Measurements from ENCODE around the gene DBN1. TPM values are rescaled to one million over a fixed set of nuclear protein-coding genes. Genes with fewer than 3 reads are reported as not detected.

The DBN1 gene
- total RNA-seq, 2 experiments from 2014 or later, result 101 to 105 TPM

- intact Hi-C loops (cut with micrococcal nuclease), result no loop called here
- TF ChIP-seq, protein P1, sequence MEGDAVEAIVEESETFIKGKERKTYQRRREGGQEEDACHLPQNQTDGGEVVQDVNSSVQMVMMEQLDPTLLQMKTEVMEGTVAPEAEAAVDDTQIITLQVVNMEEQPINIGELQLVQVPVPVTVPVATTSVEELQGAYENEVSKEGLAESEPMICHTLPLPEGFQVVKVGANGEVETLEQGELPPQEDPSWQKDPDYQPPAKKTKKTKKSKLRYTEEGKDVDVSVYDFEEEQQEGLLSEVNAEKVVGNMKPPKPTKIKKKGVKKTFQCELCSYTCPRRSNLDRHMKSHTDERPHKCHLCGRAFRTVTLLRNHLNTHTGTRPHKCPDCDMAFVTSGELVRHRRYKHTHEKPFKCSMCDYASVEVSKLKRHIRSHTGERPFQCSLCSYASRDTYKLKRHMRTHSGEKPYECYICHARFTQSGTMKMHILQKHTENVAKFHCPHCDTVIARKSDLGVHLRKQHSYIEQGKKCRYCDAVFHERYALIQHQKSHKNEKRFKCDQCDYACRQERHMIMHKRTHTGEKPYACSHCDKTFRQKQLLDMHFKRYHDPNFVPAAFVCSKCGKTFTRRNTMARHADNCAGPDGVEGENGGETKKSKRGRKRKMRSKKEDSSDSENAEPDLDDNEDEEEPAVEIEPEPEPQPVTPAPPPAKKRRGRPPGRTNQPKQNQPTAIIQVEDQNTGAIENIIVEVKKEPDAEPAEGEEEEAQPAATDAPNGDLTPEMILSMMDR (IDR thresholded peaks at IDR 0.05), result no peak
- ChIA-PET CTCF (interaction anchor here (0.9 to 1.7 kb wide), 5 partner anchors 8 to 76 kb away, joined by 3 to 7 read pairs (median 3); no protein-coding TSS in a partner anchor), POLR2A (interaction anchor here (22.1 to 22.8 kb wide), 2 partner anchors 9 to 11 kb away, joined by 294 read pairs; partner anchors contain the start of genes DBN1 and PRR7)
- H3K27me3 Mint-ChIP-seq, result no peaks in the 10 kb centered on the region
- peaks cover 18% of the 10 kb centered on the region for H3K4me1 Mint-ChIP-seq (ENCODE audit: low read depth)
- H3K4me3 Mint-ChIP-seq, result no peak overlapping the region
- ATAC-seq, result no peak
- no peak overlapping the region for H3K27ac Mint-ChIP-seq
- H3K36me3 Mint-ChIP-seq (ENCODE audit: low read depth), result peaks cover 61% of the 10 kb centered on the region
- DNase-seq, result no peak
- H3K9me3 Mint-ChIP-seq, result peaks cover 1% of the 10 kb centered on the region
Observed at GRCh38 chr5:177465044-177465443, 8.4 kb downstream of the DBN1 start.

GRCh38 chr5:177462021-177462670 is 11.3 kb downstream of the DBN1 start:
- H3K4me1 Mint-ChIP-seq (ENCODE audit: low read depth), result peaks cover 17% of the 10 kb centered on the region

DNA sequence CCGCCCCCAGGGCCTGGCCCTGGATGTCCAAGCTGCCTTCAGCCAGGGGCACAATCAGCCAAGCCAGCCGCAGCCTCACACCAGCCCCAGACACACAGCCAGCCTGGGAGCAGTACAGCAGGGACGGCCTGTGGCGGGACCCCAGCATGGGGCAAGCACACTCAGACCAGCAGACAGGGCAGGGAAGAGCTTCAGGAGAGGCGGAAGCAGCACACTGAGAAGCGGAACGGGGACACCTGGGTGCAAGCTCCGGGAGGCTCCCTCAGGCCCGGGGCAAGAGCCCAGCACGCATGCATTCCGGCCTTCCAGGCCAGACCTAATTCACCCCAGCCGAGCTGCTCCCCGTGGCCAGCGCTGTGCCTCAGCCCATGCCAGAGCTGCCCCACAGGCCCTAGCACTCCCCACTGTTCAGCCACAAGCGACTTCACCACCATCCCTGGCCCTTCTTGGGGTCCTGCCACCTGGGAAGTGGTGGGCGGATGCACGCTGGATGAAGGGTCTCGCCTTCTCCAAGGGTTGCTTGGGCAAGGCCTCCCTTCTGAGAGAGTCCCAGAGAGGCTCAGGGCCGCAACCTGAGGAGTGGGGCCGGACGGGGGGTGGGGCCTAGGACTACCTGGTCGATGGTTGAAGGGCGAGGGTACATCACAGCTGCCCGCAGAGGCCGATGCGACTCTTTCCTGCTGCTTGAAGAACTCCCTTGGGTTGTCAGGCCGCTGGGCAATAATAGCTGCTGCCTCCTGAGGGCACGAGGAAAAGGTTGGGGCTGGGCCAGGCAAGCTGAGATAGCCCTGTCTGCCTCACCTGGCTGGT is 13.4 kb downstream of the DBN1 start:
- Mint-ChIP-seq H3K9me3 (no peaks in the 10 kb centered on the region), H3K27ac (no peak overlapping the region), H3K4me1 (ENCODE audit: low read depth) (peaks cover 25% of the 10 kb centered on the region), H3K27me3 (no peaks in the 10 kb centered on the region), H3K36me3 (ENCODE audit: low read depth) (peaks cover 29% of the 10 kb centered on the region), H3K4me3 (no peak overlapping the region)
- intact Hi-C loops (cut with micrococcal nuclease), result loop anchor here (5.0 kb wide), 1 partner anchor 37 kb away; the partner anchor contains the start of gene PDLIM7
- CTCF ChIA-PET, result interaction anchor here (0.9 to 1.0 kb wide), 2 partner anchors 69 to 150 kb away, joined by 3 read pairs; no protein-coding TSS in a partner anchor
- no peak for ATAC-seq
- DNase-seq, result no peak
- TF ChIP-seq, protein P1 (IDR thresholded peaks at IDR 0.05), result no peak
- POLR2A ChIA-PET, result interaction anchor here (0.6 to 22.1 kb wide), 4 partner anchors 11 to 48 kb away, joined by 3 to 294 read pairs (median 3); partner anchors contain the start of gene DBN1

More at GRCh38 chr5:177462021-177462670, 11.3 kb downstream of the DBN1 start:
- POLR2A ChIA-PET, result interaction anchor here (22.1 to 22.8 kb wide), 2 partner anchors 8 to 12 kb away, joined by 294 read pairs; partner anchors contain the start of genes DBN1 and PRR7
- intact Hi-C loops (cut with micrococcal nuclease), result no loop called here
- CTCF ChIA-PET, result interaction anchor here (0.6 to 2.3 kb wide), 5 partner anchors 39 to 152 kb away, joined by 3 to 8 read pairs (median 3); no protein-coding TSS in a partner anchor
- ATAC-seq, result peak; percentile 9
- Mint-ChIP-seq H3K36me3 (ENCODE audit: low read depth) (peaks cover 48% of the 10 kb centered on the region), H3K27me3 (no peaks in the 10 kb centered on the region), H3K4me3 (peak overlapping the region; percentile 24), H3K27ac (peak overlapping the region; percentile 74), H3K9me3 (peaks cover 1% of the 10 kb centered on the region)
- DNase-seq, result peak; percentile 48
- TF ChIP-seq, protein P1 (IDR thresholded peaks at IDR 0.05), result no peak

GRCh38 chr5:177459357-177459756 is 14.1 kb downstream of the DBN1 start:
- Mint-ChIP-seq H3K4me3 (no peak overlapping the region), H3K4me1 (ENCODE audit: low read depth) (peaks cover 25% of the 10 kb centered on the region), H3K27me3 (no peaks in the 10 kb centered on the region), H3K36me3 (ENCODE audit: low read depth) (peaks cover 28% of the 10 kb centered on the region), H3K27ac (no peak overlapping the region), H3K9me3 (no peaks in the 10 kb centered on the region)
- ChIA-PET CTCF (interaction anchor here (2.6 to 6.8 kb wide), 2 partner anchors 19 to 42 kb away, joined by 24 to 48 read pairs; no protein-coding TSS in a partner anchor), POLR2A (interaction anchor here (0.6 to 22.1 kb wide), 3 partner anchors 10 to 39 kb away, joined by 3 to 294 read pairs (median 3); partner anchors contain the start of gene DBN1)
- intact Hi-C loops (cut with micrococcal nuclease), result loop anchor here (5.0 kb wide), 1 partner anchor 38 kb away; the partner anchor contains the start of gene PDLIM7
- ATAC-seq, result no peak
- DNase-seq, result no peak
- TF ChIP-seq, protein P1 (IDR thresholded peaks at IDR 0.05), result no peak

All from activated CD8-positive, alpha-beta T cell treated with anti-CD3 and anti-CD28 coated beads for 36 hours (primary cell).